Embryonic facial prominence (tissue), 1 donor: ENCODE measurements around the gene TBX5.

Experiments
- DNase-seq: peaks from one replicate; pipeline ENCODE4 v3.0.0-alpha.2; 2016; ENCODE audit errors: extremely low spot score

The TBX5 gene

DNA sequence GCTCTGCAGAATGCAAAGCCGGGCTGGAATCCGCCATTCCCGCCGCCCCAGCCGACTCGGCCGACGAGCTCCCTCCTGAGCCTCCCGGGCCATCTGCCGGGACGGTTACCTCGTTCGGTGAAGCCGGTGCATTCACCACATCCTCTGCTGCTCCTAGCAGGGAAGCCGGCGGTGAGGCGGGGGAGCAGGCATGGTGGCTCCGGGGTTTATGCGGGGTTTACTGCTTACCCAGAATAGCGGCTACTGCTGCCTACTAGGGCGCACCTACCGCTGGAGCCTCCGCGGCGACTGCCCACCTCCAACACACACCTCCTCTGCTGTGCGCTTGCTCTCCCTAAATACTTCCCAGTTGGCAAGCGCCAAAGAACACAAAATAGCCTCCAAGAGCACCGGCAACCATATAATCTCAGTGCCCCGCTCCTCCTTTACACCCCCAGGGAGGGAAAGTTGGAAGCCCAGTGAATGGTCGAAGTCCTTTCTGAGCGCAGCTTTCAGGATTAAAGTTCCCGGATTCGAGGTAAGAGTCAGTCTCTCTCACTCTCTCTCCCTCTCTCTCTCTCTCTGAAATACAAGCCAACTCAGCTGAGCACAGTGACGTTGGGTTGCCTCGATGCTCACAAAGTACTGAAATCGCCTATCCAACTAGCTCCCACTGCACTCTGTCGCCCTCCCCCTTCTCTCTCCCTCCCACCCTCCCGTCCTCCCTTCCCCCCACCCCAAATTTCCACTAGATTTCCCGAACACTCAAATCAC, at the start of gene TBX5:
TBX5 (minus strand) TSS at position 626 of the 753 bp plus-strand sequence. CDS start 2,246 bp downstream, outside the sequence.
- DNase-seq = no peak

GRCh38 chr12:114451657-114452056, 45.7 kb upstream of the TBX5 start:
- no peak for DNase-seq

- DNase-seq = no peak
Measured at GRCh38 chr12:114450515-114451300, 44.8 kb upstream of the TBX5 start.

DNA sequence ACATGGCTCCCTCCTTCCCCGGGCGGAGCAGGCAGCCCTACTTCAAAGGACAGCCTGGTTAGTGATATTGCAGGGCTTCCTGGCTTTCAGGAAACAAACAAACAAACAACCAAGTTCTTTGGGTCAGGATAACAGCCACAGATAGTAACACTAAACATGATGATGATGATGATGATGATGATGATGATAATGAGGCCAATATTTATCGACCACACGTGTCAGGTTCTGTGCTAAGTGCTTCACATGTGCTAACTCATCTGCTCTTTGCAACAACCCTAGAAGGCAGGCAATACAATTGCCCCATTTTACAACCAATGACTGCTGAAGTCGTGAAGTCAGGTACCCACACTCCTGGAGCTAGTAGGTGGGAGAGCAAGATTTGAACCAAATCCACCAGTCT, 44.1 kb upstream of the TBX5 start:
- DNase-seq = no peak

- DNase-seq = no peak
Measured at GRCh38 chr12:114448618-114448933, 42.6 kb upstream of the TBX5 start.

DNA sequence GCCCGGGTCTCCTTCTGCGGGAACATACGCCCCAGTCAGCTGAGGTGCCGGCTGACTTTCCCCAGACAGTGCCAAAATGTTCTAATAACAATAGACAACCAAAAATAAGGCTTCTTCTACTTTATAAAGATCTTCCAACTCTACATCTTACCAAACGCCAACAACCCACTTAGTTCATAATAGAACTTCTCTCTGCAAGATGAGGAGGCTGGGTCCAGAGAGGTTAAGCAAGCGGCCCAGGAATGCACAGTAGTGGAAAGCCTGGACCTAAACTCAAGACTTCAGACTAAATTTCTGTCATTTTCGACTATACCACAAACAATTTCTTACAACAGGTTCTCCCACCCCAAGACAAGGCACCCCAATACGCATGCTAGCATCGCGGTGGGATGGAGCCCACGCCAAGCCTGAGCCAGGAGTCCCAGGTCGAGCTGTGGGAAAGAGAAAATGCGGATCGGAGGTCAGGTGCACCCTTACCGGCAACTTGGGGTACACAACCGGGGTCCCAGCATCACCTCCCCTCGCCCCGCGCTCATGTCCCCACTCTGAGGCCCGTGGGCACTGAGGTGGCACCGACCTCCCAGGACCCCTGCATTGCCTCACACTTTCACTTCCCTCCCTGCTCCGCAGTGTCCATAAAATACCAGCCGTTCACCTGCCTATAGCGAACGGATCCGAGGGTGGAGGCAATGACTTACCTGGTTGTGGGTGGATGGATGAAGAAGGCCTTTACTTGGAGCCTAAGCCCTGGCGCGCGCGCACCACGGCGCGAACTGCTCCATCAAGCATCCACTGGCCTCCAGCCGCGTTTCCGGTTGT, 42.1 kb upstream of the TBX5 start:
- no peak for DNase-seq

- no peak for DNase-seq
Measured at GRCh38 chr12:114447274-114447716, 41.4 kb upstream of the TBX5 start.

- DNase-seq = no peak
Measured at GRCh38 chr12:114445401-114446323, 39.7 kb upstream of the TBX5 start.

DNA sequence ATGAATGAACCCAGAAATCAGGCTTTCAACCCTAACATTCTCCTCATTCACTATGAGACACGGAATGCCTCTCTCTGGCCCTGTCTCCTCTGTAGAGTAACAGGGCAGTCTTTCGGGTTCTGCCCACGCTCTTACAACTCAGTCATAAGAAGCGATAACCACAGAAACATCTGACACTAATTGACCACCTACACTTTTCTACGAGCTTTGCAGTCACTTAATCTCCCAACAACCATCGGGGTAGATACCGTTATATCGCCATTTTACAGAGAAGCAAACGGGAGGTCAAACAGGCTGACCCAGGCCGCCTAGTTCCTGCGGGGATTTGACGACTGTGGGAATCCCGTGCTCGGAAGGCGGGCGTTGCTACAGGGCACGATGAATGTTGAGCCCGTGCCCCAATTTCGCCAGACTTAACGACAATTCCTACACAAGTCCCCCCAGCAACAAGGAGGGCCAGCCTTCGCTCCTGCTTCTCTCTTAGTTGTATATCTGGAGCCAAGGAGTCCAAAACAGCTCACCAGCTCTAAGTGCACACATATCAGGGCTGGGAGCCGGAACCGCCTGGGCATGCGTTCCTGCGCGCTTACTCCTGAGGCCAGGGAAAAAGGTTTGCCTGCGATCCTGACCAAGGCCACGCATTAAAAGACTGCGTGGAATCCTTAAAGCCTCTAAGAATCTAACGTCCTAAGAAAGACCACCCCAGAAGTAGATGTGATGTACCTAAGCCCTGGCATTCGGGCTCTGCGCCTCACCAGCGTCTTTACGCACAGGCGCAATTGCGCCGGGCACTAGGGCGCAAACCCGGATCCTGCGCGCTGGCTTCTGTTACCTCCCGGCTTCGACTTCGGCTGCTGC, 38.7 kb upstream of the TBX5 start:
- DNase-seq = no peak

GRCh38 chr12:114443607-114444421, 37.9 kb upstream of the TBX5 start:
- no peak for DNase-seq

GRCh38 chr12:114442578-114442977, 36.6 kb upstream of the TBX5 start:
- no peak for DNase-seq

DNA sequence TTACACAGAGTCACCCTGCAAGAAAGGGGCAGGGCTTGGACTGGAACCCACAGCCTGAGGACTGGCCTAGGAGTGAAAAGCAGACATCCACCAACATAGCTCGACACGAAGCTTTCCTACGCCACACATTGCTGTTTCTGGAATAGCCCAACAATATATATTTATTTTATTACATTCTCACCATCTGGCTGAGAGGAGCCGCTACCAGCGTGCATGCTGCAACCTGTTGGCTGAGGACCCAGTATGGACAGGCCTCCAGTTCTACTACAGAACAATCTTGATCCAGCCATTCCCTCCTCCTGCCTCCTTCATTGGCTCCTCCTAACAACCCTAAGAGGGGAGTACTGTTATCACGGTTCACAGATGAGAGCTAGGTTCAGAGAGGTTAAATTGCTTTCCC, 35.6 kb upstream of the TBX5 start:
- DNase-seq = no peak

- DNase-seq = no peak
Measured at GRCh38 chr12:114441039-114441383, 35.1 kb upstream of the TBX5 start.

- no peak for DNase-seq
Measured at GRCh38 chr12:114440270-114441038, 34.5 kb upstream of the TBX5 start.

GRCh38 chr12:114439817-114440216, 33.9 kb upstream of the TBX5 start:
- DNase-seq = no peak

- no peak for DNase-seq
Measured at GRCh38 chr12:114439261-114439683, 33.3 kb upstream of the TBX5 start.

- DNase-seq = no peak
Measured at GRCh38 chr12:114438635-114439256, 32.8 kb upstream of the TBX5 start.

GRCh38 chr12:114434341-114434740, 28.4 kb upstream of the TBX5 start:
- no peak for DNase-seq
